Endothelial cell of umbilical vein (primary cell): ENCODE measurements around the gene PDE6B. TPM values are rescaled to one million over a fixed set of nuclear protein-coding genes. Genes with fewer than 3 reads are reported as not detected.

ENCODE experiments used
- BruUV-seq: library from RNA; stranded (reverse); fragments of 400-500 nt; replicated peaks from 2 replicates; lab custom pipeline; 2021; lab: Mats Ljungman, UMichigan
- CTCF ChIA-PET: fragments of 300-600, 350-600 bp; sonication (Branson Sonifier 250); formaldehyde crosslinking; loops from one replicate; lab custom pipeline; 2021; ENCODE audit warnings: antibody characterized with exemption, inconsistent platforms; lab: Charles Lee
- POLR2A ChIA-PET: fragments of 300-600, 350-600 bp; sonication (Branson Sonifier 250); formaldehyde crosslinking; loops from one replicate; lab custom pipeline; 2021; ENCODE audit warnings: antibody characterized with exemption, inconsistent platforms; lab: Charles Lee
- DNase-seq: peaks from one replicate; pipeline ENCODE4 v3.0.0-alpha.2; 2011; ENCODE audit warnings: low read depth, low spot score
- FAIRE-seq: peaks from 2 replicates; lab custom pipeline; 2011; peaks lifted over from hg19 to GRCh38; lab: Jason Lieb, UNC
- H2AFZ ChIP-seq: 2 replicates; pipeline ENCODE4 v1.6.0; 2012; ENCODE audit warnings: low read depth, low read length, control low read depth, inconsistent platforms
- H3K27ac ChIP-seq: 2 replicates; pipeline ENCODE4 v1.5.1; 2011; ENCODE audit warnings: low read depth, mild to moderate bottlenecking, control low read depth, low read length, moderate library complexity; ENCODE audit not compliant: insufficient read depth
- H3K27me3 ChIP-seq, 2 experiments: 2 replicates each; pipeline versions ENCODE4 v1.6.0 to v1.6.1; 2011; ENCODE audit warnings: low read length in 2 of 2, mixed read lengths in 1 of 2; ENCODE audit not compliant: control insufficient read depth in 2 of 2, insufficient read depth in 2 of 2
- H3K36me3 ChIP-seq, 2 experiments: 2 replicates in 1 of 2; 3 replicates in 1 of 2; pipeline ENCODE4 v1.5.1; 2011; ENCODE audit warnings: low read length in 2 of 2, mild to moderate bottlenecking in 1 of 2, moderate library complexity in 1 of 2; ENCODE audit not compliant: control insufficient read depth in 2 of 2, insufficient read depth in 2 of 2; ENCODE audit errors: extremely low read depth in 1 of 2
- H3K4me1 ChIP-seq: 3 replicates; pipeline ENCODE4 v1.5.1; 2011; ENCODE audit warnings: mild to moderate bottlenecking, low read length; ENCODE audit not compliant: control insufficient read depth, insufficient read depth; ENCODE audit errors: extremely low read depth
- H3K4me2 ChIP-seq: 2 replicates; pipeline ENCODE4 v1.6.1; 2011; ENCODE audit warnings: low read length, control low read depth, mixed read lengths; ENCODE audit not compliant: insufficient read depth
- H3K4me3 ChIP-seq, 3 experiments: fragments of 200-600 bp in 1 of 3; sonication (generic), shearing (Covaris generic) in 1 of 3; replicated peaks in 1 of 3; 2 replicates each; pipeline ENCODE4 v1.5.1; 2011 to 2016; ENCODE audit warnings: control low read depth in 3 of 3, low read length in 3 of 3, mild to moderate bottlenecking in 2 of 3, inconsistent platforms in 1 of 3, low read depth in 1 of 3, moderate library complexity in 1 of 3; ENCODE audit not compliant: insufficient read depth in 1 of 3
- H3K79me2 ChIP-seq: 2 replicates; pipeline ENCODE4 v1.6.0; 2012; ENCODE audit warnings: low read length, inconsistent platforms; ENCODE audit not compliant: control insufficient read depth, insufficient read depth
- H3K9ac ChIP-seq: replicated peaks from 2 replicates; pipeline ENCODE3; 2011; ENCODE audit warnings: low read length, control low read depth; ENCODE audit not compliant: insufficient read depth; ENCODE audit errors: extremely low read depth
- H3K9me1 ChIP-seq: replicated peaks from 3 replicates; pipeline ENCODE4 v1.6.0; 2011; ENCODE audit warnings: mild to moderate bottlenecking, low read length; ENCODE audit not compliant: control insufficient read depth, insufficient read depth; ENCODE audit errors: extremely low read depth
- H3K9me3 ChIP-seq: replicated peaks from 2 replicates; pipeline ENCODE4 v1.5.1; 2012; ENCODE audit warnings: low read length, inconsistent platforms; ENCODE audit not compliant: control insufficient read depth, insufficient read depth
- H4K20me1 ChIP-seq: replicated peaks from 2 replicates; pipeline ENCODE3; 2011; ENCODE audit warnings: mild to moderate bottlenecking, low read length; ENCODE audit not compliant: control insufficient read depth, insufficient read depth; ENCODE audit errors: extremely low read depth
- CTCF ChIP-seq, 2 donors: IDR thresholded peaks; 1 replicate in 1 of 2; 2 replicates in 1 of 2; pipeline ENCODE4 v1.5.1; 2011; ENCODE audit warnings: low read length in 2 of 2, mild to moderate bottlenecking in 2 of 2, moderate library complexity in 2 of 2, control low read depth in 1 of 2, inconsistent platforms in 1 of 2, low read depth in 1 of 2; ENCODE audit not compliant: insufficient read depth in 1 of 2; ENCODE audit errors: extremely low read depth in 1 of 2
- EZH2 ChIP-seq: IDR thresholded peaks from 2 replicates; pipeline ENCODE4 v1.6.1; 2012; ENCODE audit warnings: borderline replicate concordance, low read depth, mild to moderate bottlenecking, moderate library complexity, low read length, inconsistent platforms; ENCODE audit not compliant: severe bottlenecking
- FOS ChIP-seq: IDR thresholded peaks from 2 replicates; pipeline ENCODE4 v1.6.1; 2011; ENCODE audit warnings: mild to moderate bottlenecking, low read length, moderate library complexity, borderline replicate concordance; ENCODE audit not compliant: insufficient read depth
- GATA2 ChIP-seq: IDR thresholded peaks from 2 replicates; pipeline ENCODE4 v1.7.0; 2011; ENCODE audit warnings: low read depth, mild to moderate bottlenecking, moderate library complexity, mixed read lengths, low read length; ENCODE audit not compliant: insufficient read length, insufficient read depth
- JUN ChIP-seq: IDR thresholded peaks from 2 replicates; pipeline ENCODE4 v1.6.1; 2011; ENCODE audit warnings: borderline replicate concordance, low read depth; ENCODE audit not compliant: insufficient read length, insufficient read depth
- MAX ChIP-seq: IDR thresholded peaks from 2 replicates; pipeline ENCODE4 v1.6.1; 2011; ENCODE audit not compliant: insufficient read depth, insufficient read length
- MYC ChIP-seq: IDR thresholded peaks from one replicate; pipeline ENCODE4 v1.6.1; 2011; ENCODE audit warnings: mild to moderate bottlenecking, low read depth, low read length
- POLR2A ChIP-seq: IDR thresholded peaks from 2 replicates; pipeline ENCODE4 v1.6.1; 2012; ENCODE audit warnings: low read depth, mild to moderate bottlenecking, control low read depth, low read length
- POLR2AphosphoS5 ChIP-seq: IDR thresholded peaks from 2 replicates; pipeline ENCODE4 v1.6.1; 2012; ENCODE audit warnings: low read depth, mild to moderate bottlenecking, control low read depth, low read length, moderate library complexity; ENCODE audit not compliant: insufficient read depth
- dilution Hi-C: fragments of 300-500 bp; cut with MboI; formaldehyde crosslinking; loops from one replicate; pipeline ENCODE4 v1.15.0; 2019; ENCODE audit warnings: low sequenced_read_pairs; ENCODE audit not compliant: extremely low pct_ligation_motif_present
- intact Hi-C: fragments of 100-400 bp; cut with micrococcal nuclease; formaldehyde crosslinking; loops from one replicate; pipeline ENCODE4 v1.10.0; 2022
- polyA plus RNA-seq, 4 experiments: library from polyadenylated mRNA; depleted of rRNA in 3 of 4; stranded (reverse) in 3 of 4; unstranded in 1 of 4; fragments of >200 nt; gene quantifications; 2 replicates each; pipeline versions ENCODE4 v1.2.1 to v1.2.3, GENCODE V29; 2011 to 2012; ENCODE audit warnings: missing spikeins in 1 of 4
- total RNA-seq: library from RNA; stranded (reverse); gene quantifications from 2 replicates; pipeline ENCODE4 v1.2.3, GENCODE V29; 2021

PDE6B gene
- total and polyA plus RNA-seq, 2 donors (not counting 3 experiments of a cell fraction or from before 2014, with no cell fraction given), result 0.77 to 1.8 TPM

GRCh38 chr4:703336-704197 lies 78.2 kb downstream of the PDE6B start:
- H3K27ac ChIP-seq, result no peak overlapping the region
- POLR2A ChIA-PET, result no interaction called here
- CTCF ChIA-PET, result interaction anchor here (1.4 kb wide), 1 partner anchor 19 kb away, joined by 9 read pairs; no protein-coding TSS in a partner anchor
- FAIRE-seq (no peak), DNase-seq (no peak)
- peaks cover 0 to under 1% of the 10 kb centered on the region in 2 experiments for H3K36me3 ChIP-seq
- TF ChIP-seq GATA2 (no peak), EZH2 (no peak), JUN (no peak), POLR2AphosphoS5 (no peak), MYC (no peak), FOS (no peak), CTCF (IDR thresholded peaks at IDR 0.05; ENCODE audit: extremely low read depth in 1 of 2, insufficient read depth in 1 of 2, low read depth in 1 of 2, low read length in 2 of 2) (no peak), MAX (no peak), POLR2A (no peak)
- no peaks in the 10 kb centered on the region for H3K9me3 ChIP-seq
- dilution Hi-C loops (no loop called here), intact Hi-C loops (no loop called here)
- no peaks in the 10 kb centered on the region for H4K20me1 ChIP-seq
- H3K9me1 ChIP-seq, result no peaks in the 10 kb centered on the region
- H3K4me3 ChIP-seq, result no peak overlapping the region
- no peak overlapping the region for H2AFZ ChIP-seq
- H3K4me2 ChIP-seq, result no peak overlapping the region
- no peaks in the 10 kb centered on the region for H3K27me3 ChIP-seq
- BruUV-seq, result no TSS peak
- peaks cover 11% of the 10 kb centered on the region for H3K4me1 ChIP-seq
- H3K9ac ChIP-seq, result no peak overlapping the region
- peaks cover 23% of the 10 kb centered on the region for H3K79me2 ChIP-seq
